Neuronal stem cell (in vitro differentiated cells): ENCODE results near the gene BARX2.

Experiments
- DNase-seq: peaks from one replicate; pipeline ENCODE4 v3.0.0-alpha.2; 2013; ENCODE audit warnings: low spot score
- H2AFZ ChIP-seq: one replicate; pipeline ENCODE4 v1.6.1; 2013; ENCODE audit warnings: mild to moderate bottlenecking, low read length, inconsistent platforms
- H2AK5ac ChIP-seq: 2 replicates; pipeline ENCODE4 v1.6.1; 2013; ENCODE audit warnings: low read depth, mild to moderate bottlenecking, inconsistent platforms, low read length, moderate library complexity, mixed read lengths
- H2BK120ac ChIP-seq: 2 replicates; pipeline ENCODE4 v1.6.1; 2013; ENCODE audit warnings: low read depth, mild to moderate bottlenecking, inconsistent platforms, low read length, moderate library complexity, mixed read lengths
- H2BK12ac ChIP-seq: one replicate; pipeline ENCODE4 v1.6.1; 2013; ENCODE audit warnings: low read length, inconsistent platforms
- H2BK15ac ChIP-seq: 2 replicates; pipeline ENCODE4 v1.6.1; 2013; ENCODE audit warnings: mild to moderate bottlenecking, low read length, inconsistent platforms, mixed read lengths
- H2BK5ac ChIP-seq: one replicate; pipeline ENCODE4 v1.6.1; 2013; ENCODE audit warnings: inconsistent platforms, mild to moderate bottlenecking, low read length, moderate library complexity
- H3K14ac ChIP-seq: one replicate; pipeline ENCODE4 v1.6.1; 2013; ENCODE audit warnings: low read length, inconsistent platforms
- H3K18ac ChIP-seq: 2 replicates; pipeline ENCODE4 v1.6.1; 2013; ENCODE audit warnings: low read length, inconsistent platforms
- H3K23ac ChIP-seq: 2 replicates; pipeline ENCODE4 v1.6.1; 2013; ENCODE audit warnings: low read depth, mild to moderate bottlenecking, mixed read lengths, low read length, inconsistent platforms; ENCODE audit not compliant: poor library complexity
- H3K27ac ChIP-seq: replicated peaks from 3 replicates; pipeline ENCODE4 v1.5.1; 2013; ENCODE audit warnings: low read length, inconsistent platforms
- H3K27me3 ChIP-seq, 3 experiments: 2 replicates each; pipeline ENCODE4 v1.6.1; 2013; ENCODE audit warnings: low read length in 3 of 3, mild to moderate bottlenecking in 2 of 3, inconsistent platforms in 1 of 3, low read depth in 1 of 3, mixed read lengths in 1 of 3, moderate library complexity in 1 of 3; ENCODE audit not compliant: control insufficient read depth in 3 of 3, insufficient read depth in 3 of 3
- H3K36me3 ChIP-seq, 2 donors: replicated peaks in 1 of 2; 2 replicates each; pipeline ENCODE4 v1.6.1; 2013; ENCODE audit warnings: low read length in 2 of 2; ENCODE audit not compliant: control insufficient read depth in 2 of 2, insufficient read depth in 2 of 2
- H3K4ac ChIP-seq: 2 replicates; pipeline ENCODE4 v1.6.1; 2013; ENCODE audit warnings: inconsistent platforms, mild to moderate bottlenecking, low read length, moderate library complexity
- H3K4me1 ChIP-seq, 2 donors: 1 replicate in 1 of 2; 2 replicates in 1 of 2; pipeline ENCODE4 v1.6.1; 2013; ENCODE audit warnings: low read length in 2 of 2, low read depth in 1 of 2; ENCODE audit not compliant: control insufficient read depth in 2 of 2, insufficient read depth in 1 of 2
- H3K4me2 ChIP-seq: one replicate; pipeline ENCODE4 v1.6.1; 2013; ENCODE audit warnings: mild to moderate bottlenecking, low read length, inconsistent platforms; ENCODE audit not compliant: insufficient read depth, poor library complexity, severe bottlenecking
- H3K4me3 ChIP-seq, 2 donors: 2 replicates each; pipeline ENCODE4 v1.5.1; 2013; ENCODE audit warnings: low read length in 2 of 2, mild to moderate bottlenecking in 2 of 2, inconsistent platforms in 1 of 2, moderate library complexity in 1 of 2
- H3K79me1 ChIP-seq: one replicate; pipeline ENCODE4 v1.6.1; 2013; ENCODE audit warnings: low read depth, mild to moderate bottlenecking, inconsistent platforms, low read length, moderate library complexity
- H3K9ac ChIP-seq: one replicate; pipeline ENCODE4 v1.6.1; 2013; ENCODE audit warnings: mild to moderate bottlenecking, low read depth, low read length, inconsistent platforms; ENCODE audit not compliant: poor library complexity
- H3K9me3 ChIP-seq, 2 donors: replicated peaks in 1 of 2; 2 replicates each; pipeline versions ENCODE3 to v1.6.1; 2013; ENCODE audit warnings: low read length in 2 of 2, mild to moderate bottlenecking in 2 of 2, inconsistent platforms in 1 of 2, low read depth in 1 of 2, mixed read lengths in 1 of 2, moderate library complexity in 1 of 2; ENCODE audit not compliant: control insufficient read depth in 2 of 2, insufficient read depth in 1 of 2
- H4K8ac ChIP-seq: one replicate; pipeline ENCODE4 v1.6.1; 2013; ENCODE audit warnings: low read depth, mild to moderate bottlenecking, inconsistent platforms, low read length, moderate library complexity
- H4K91ac ChIP-seq: one replicate; pipeline ENCODE4 v1.6.1; 2013; ENCODE audit warnings: low read length, low read depth, mild to moderate bottlenecking, inconsistent platforms; ENCODE audit not compliant: poor library complexity
- WGBS, 2 donors: extraction: QIAGEN DNeasy Blood & Tissue Kit; methylation state at CpG; one replicate each; pipeline ENCODE4 v1.1.7; 2013; ENCODE audit warnings: missing lambda C conversion rate in 2 of 2, mixed read lengths in 1 of 2; ENCODE audit not compliant: insufficient read length in 2 of 2, insufficient replicate concordance in 1 of 2; ENCODE audit errors: extremely low coverage in 2 of 2; 5-methylcytosine and 5-hydroxymethylcytosine counted together

The BARX2 gene

GRCh38 chr11:129387434-129387833 is 11.8 kb downstream of the BARX2 start:
- peaks cover 0 to 1% of the 10 kb centered on the region in 2 donors for H3K4me1 ChIP-seq
- H3K79me1 ChIP-seq: no peaks in the 10 kb centered on the region
- no peak overlapping the region for H3K4me3 ChIP-seq
- H3K9me3 ChIP-seq: no peaks in the 10 kb centered on the region
- H3K18ac ChIP-seq: no peak overlapping the region
- H2BK120ac ChIP-seq: no peak overlapping the region
- H3K14ac ChIP-seq: no peak overlapping the region
- H2AFZ ChIP-seq: no peak overlapping the region
- no peak overlapping the region for H2BK15ac ChIP-seq
- H2BK5ac ChIP-seq: no peak overlapping the region
- no peak overlapping the region for H2AK5ac ChIP-seq
- H3K36me3 ChIP-seq: no peaks in the 10 kb centered on the region
- no peak overlapping the region for H3K4ac ChIP-seq
- no peak overlapping the region for H2BK12ac ChIP-seq
- no peak overlapping the region for H3K4me2 ChIP-seq
- no peak overlapping the region for H4K8ac ChIP-seq
- H3K9ac ChIP-seq: no peak overlapping the region
- no peak overlapping the region for H3K27ac ChIP-seq
- DNase-seq: no peak
- H3K23ac ChIP-seq: no peak overlapping the region
- WGBS, 2 donors: no CpG with 5 or more reads among the region's 1 CpG
- H3K27me3 ChIP-seq: peaks cover 0 to 34% (median 2%) of the 10 kb centered on the region in 3 experiments
- H4K91ac ChIP-seq: no peak overlapping the region

- no peak overlapping the region for H3K14ac ChIP-seq
- H3K4me2 ChIP-seq: no peak overlapping the region
- H3K36me3 ChIP-seq: no peaks in the 10 kb centered on the region
- H2BK12ac ChIP-seq: no peak overlapping the region
- H3K4ac ChIP-seq: no peak overlapping the region
- no peak overlapping the region for H3K9ac ChIP-seq
- no peak overlapping the region for H3K27ac ChIP-seq
- no peaks in the 10 kb centered on the region for H3K9me3 ChIP-seq
- no peak overlapping the region for H3K4me3 ChIP-seq
- no peak overlapping the region for H4K91ac ChIP-seq
- H4K8ac ChIP-seq: no peak overlapping the region
- peaks cover 0 to 25% (median 2%) of the 10 kb centered on the region in 3 experiments for H3K27me3 ChIP-seq
- H2BK15ac ChIP-seq: no peak overlapping the region
- H3K79me1 ChIP-seq: no peaks in the 10 kb centered on the region
- H3K4me1 ChIP-seq: peaks cover 0 to 1% of the 10 kb centered on the region in 2 donors
- H2AK5ac ChIP-seq: no peak overlapping the region
- H3K18ac ChIP-seq: no peak overlapping the region
- whole genome bisulfite sequencing, 2 donors: no CpG with 5 or more reads among the region's 2 CpGs
- no peak overlapping the region for H2BK5ac ChIP-seq
- DNase-seq: no peak
- H2AFZ ChIP-seq: no peak overlapping the region
- no peak overlapping the region for H3K23ac ChIP-seq
- H2BK120ac ChIP-seq: no peak overlapping the region
Observed at GRCh38 chr11:129388824-129389223, 13.2 kb downstream of the BARX2 start.

DNA sequence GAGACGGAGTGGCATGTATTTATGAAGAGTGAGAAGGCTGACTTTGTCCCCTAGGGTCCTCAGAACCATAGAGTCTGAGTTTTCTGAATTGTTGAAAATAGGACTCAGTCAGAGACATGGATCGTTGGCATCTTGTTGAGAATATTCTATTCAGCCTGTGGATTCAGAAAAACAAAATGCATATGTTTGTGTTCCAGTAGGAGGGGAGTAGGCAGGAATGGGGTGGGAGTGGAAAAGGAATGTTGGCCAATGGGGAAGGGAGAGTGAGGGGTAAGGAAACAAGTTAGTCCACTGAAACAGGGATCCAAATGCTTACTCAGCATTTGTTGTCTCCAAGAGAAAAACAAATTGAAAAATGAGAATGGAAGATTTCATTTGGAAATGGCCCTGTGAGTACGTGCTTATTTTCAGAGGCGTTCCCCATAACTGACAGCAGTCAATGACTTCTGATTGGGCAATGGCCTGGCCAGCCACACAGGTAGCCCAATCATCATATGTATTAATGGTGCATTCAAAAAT is 14.7 kb downstream of the BARX2 start:
- no peak overlapping the region for H3K9ac ChIP-seq
- H3K27ac ChIP-seq: no peak overlapping the region
- H4K91ac ChIP-seq: no peak overlapping the region
- H3K23ac ChIP-seq: no peak overlapping the region
- no peaks in the 10 kb centered on the region for H3K36me3 ChIP-seq
- no peaks in the 10 kb centered on the region for H3K9me3 ChIP-seq
- H2AK5ac ChIP-seq: no peak overlapping the region
- no peak overlapping the region for H2AFZ ChIP-seq
- H3K4ac ChIP-seq: no peak overlapping the region
- no peak overlapping the region for H2BK120ac ChIP-seq
- no peak overlapping the region for H3K4me2 ChIP-seq
- H3K18ac ChIP-seq: no peak overlapping the region
- H3K4me3 ChIP-seq: no peak overlapping the region
- H2BK15ac ChIP-seq: no peak overlapping the region
- no peaks in the 10 kb centered on the region for H3K79me1 ChIP-seq
- no peak overlapping the region for H2BK5ac ChIP-seq
- H2BK12ac ChIP-seq: no peak overlapping the region
- peaks cover 0 to 24% (median 0%) of the 10 kb centered on the region in 3 experiments for H3K27me3 ChIP-seq
- WGBS, 2 donors: no CpG with 5 or more reads among the region's 4 CpGs
- no peak overlapping the region for H3K14ac ChIP-seq
- H3K4me1 ChIP-seq: peaks cover 0 to 1% of the 10 kb centered on the region in 2 donors
- DNase-seq: no peak
- H4K8ac ChIP-seq: no peak overlapping the region

- Histone ChIP-seq H3K36me3 (no peaks in the 10 kb centered on the region), H3K4me2 (no peak overlapping the region), H3K4ac (no peak overlapping the region), H2BK15ac (no peak overlapping the region), H4K8ac (no peak overlapping the region), H3K23ac (no peak overlapping the region), H3K27ac (no peak overlapping the region), H3K4me3 (no peak overlapping the region), H2AK5ac (no peak overlapping the region), H2BK120ac (no peak overlapping the region), H3K27me3 (peaks cover 0 to 20% (median 0%) of the 10 kb centered on the region in 3 experiments), H3K9me3 (no peaks in the 10 kb centered on the region), H3K4me1 (peaks cover 0 to 1% of the 10 kb centered on the region in 2 donors), H3K9ac (no peak overlapping the region), H2BK12ac (no peak overlapping the region), H3K14ac (no peak overlapping the region), H2AFZ (no peak overlapping the region), H3K79me1 (no peaks in the 10 kb centered on the region), H2BK5ac (no peak overlapping the region), H4K91ac (no peak overlapping the region), H3K18ac (no peak overlapping the region)
- DNase-seq: no peak
- WGBS, 2 donors: no CpG with 5 or more reads among the region's 5 CpGs
Observed at GRCh38 chr11:129391360-129391759, 15.7 kb downstream of the BARX2 start.
